ENCODE measurements around the gene HPSE2.

The HPSE2 gene

GRCh38 chr10:98825741-98826140 is 409.9 kb downstream of the HPSE2 start:
- no peak for DNase-seq

- DNase-seq = no peak
These were observed 418.3 kb downstream of the HPSE2 start for GRCh38 chr10:98817396-98817795.

DNA sequence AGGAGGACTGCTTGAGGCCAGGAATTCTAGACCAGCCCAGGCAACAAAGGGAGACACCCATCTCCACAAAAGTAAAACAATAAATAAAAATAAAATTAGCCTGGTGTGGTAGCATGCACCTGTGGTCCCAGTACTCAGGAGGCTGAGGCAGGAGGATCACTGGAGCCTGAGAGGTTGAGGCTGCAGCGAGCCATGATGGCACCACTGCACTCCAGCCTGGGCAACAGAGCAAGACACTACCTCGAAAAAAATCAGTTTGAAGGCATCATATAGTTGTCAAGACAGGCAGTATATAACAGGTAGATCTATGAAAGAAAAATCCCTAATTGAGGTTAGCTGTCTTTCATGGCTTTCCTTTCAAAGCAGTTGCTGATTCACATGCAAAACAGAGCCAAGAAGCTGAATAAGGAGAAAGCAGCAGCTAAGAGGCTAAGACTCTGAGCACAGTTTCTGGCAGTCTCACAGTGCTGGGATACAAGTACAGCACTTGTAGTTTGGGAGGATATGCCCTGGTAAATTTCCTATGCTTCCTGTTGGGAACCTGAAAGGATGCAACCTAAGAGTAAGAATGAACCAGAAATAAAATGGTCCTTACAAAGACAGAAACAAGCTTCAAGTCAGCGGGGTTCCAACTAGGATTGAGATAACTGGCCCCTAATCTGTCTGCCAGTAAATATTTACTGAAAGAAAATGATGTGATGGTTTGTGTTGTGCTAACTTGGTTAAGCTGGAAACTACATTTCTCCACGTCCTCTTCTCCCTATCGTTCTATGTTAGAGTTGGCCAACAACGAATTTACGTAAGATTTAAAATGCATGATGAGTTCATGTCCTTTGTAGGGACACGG is 420.4 kb downstream of the HPSE2 start:
- no peak for DNase-seq

DNA sequence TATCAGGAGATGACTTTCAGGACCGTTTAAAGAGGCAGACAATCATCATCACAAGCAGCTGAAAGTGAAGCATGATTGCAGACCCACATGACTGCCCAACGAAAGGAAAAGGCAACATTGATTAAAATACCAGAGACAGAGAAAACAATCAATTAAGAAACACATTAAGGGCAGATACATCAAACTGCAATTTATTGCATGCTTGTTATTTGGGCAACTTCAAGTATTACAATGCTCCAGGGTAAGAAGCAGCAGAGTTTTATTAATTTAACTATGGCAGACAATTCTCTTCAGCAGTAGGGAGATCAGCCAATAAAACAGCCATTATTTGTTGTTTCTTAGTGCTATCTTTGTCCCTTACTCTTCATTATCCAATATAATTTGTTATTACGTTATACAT is 421.2 kb downstream of the HPSE2 start:
- DNase-seq = no peak

DNA sequence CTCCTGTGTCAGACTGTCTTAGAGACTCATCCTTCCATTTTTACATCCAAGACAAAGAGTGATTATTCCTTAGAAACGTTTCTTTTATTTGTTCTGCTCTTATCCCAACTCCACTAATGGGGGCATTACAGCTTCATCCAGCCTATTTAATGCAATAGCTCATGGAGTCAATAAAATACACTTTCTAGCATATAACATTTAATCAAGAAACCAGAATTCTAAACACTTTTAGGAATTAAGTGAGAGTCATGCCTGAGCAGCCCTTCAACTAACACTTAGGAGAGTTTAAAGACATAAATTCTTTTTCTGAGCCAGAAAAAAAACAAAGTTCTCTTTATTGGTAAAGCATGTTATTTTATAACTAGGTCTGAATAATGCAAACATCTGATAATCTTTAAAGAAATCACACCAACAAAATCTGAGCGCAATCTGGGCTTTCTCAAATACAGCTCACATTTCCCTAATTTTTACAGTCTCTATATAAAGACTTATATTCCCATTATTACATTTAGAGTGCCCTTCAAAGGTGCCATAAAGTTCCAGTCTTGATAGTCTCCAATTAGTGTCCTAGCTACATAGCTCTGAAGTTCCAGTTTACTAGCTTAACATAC is 427.3 kb downstream of the HPSE2 start:
- no peak for DNase-seq

DNA sequence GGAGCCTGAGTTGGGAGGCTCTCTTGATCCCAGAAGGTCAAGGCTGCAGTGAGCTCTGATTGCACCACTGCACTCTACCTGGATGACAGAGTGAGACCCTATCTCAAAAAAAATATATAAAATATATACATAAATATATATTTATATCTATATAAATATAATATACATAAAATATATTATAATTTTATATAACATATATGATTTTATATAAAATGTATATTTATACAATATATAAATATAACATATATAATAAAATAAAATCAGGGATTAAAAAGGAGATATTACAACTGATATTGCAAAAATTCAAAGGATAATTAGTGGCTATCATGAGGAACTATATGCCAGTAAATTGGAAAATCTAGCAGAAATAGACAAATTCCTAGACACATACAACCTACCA is 435.4 kb downstream of the HPSE2 start:
- DNase-seq = no peak

DNA sequence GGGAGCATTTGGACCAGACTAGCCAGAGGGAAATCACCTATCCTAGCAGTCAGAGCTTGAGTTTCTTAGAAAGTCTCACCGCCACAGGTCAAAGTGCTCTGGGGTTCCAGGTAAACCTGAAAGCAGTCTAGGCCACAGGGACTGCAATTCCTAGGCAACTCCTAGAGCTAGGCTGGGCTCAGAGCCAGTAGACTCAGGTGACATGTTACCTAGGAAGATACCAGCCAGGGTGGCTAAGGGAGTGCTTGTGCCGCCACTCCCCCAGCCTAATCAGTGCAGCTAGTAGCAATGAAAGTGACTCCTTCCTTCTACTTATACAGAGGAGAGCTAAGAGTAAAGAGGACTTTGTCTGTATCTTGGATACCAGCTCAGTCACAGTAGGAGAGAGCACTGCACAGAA is 440.2 kb downstream of the HPSE2 start:
- DNase-seq = no peak

DNA sequence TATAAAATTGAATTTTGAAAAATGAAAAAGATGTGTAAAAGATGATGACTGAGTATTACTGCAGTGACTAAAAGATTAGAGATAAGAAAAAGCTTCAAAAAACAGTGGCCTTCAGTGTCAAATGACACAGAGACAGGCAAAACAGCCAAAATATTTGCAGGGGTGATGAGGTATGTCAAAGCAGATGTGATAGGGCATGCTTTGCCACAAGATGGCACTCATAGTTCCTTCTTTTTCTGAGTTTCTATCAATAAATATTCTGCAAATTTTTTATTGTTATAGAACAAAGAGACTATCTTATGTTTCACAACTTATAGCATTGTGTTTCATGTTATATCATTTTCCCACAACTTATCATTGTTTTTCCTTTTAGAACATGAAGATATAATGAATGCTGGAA is 444.8 kb downstream of the HPSE2 start:
- DNase-seq = no peak

DNA sequence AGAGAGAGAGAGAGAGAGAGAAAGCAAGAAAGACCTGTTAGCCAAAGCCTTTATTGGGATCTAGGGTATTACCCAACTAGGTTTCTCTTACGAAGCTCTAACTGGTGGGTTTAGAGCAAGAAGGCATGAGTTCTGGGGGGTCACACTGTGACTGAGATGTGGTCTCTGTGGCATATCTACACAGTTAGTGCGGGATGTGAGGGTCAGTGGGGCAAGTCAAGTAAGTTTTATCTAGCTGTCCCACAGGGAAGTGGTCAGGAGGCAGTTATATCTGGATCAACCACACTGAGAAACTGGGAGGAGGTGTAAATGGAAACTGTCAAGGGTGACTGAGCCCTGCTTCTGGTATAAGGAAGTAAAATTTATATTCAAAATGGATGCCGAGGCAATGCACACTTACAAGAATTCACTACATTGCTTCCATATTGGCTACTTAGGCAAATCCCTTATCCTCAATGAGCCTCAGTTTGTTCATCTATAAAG is 457.3 kb downstream of the HPSE2 start:
- no peak for DNase-seq

- no peak for DNase-seq
These were observed 477.2 kb downstream of the HPSE2 start for GRCh38 chr10:98758463-98758862.

GRCh38 chr10:98748298-98748697 is 487.4 kb downstream of the HPSE2 start:
- DNase-seq = no peak

GRCh38 chr10:98745645-98746044 is 490.0 kb downstream of the HPSE2 start:
- DNase-seq = no peak

- no peak for DNase-seq
These were observed 515.1 kb downstream of the HPSE2 start for GRCh38 chr10:98720551-98720950.

DNA sequence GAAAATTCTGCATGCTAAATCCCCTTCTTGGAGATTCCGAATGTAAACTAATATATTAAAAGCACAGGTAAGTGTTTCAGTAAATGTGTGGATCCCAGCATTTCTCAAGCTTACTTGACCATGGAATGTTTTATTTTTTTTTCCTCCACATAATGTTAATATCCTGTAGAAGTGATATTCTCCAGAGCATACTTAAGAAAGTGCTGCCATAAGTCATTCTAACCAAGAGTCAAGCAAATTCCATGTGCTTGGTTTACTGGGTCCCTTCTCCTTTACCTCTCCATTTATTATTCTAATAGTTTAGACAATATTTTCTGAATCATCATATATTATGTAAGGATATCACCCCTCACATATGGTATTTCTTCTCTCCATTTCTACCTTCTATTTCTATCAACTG is 522.1 kb downstream of the HPSE2 start:
- DNase-seq = no peak

GRCh38 chr10:98696516-98696915 is 539.1 kb downstream of the HPSE2 start:
- no peak for DNase-seq

DNA sequence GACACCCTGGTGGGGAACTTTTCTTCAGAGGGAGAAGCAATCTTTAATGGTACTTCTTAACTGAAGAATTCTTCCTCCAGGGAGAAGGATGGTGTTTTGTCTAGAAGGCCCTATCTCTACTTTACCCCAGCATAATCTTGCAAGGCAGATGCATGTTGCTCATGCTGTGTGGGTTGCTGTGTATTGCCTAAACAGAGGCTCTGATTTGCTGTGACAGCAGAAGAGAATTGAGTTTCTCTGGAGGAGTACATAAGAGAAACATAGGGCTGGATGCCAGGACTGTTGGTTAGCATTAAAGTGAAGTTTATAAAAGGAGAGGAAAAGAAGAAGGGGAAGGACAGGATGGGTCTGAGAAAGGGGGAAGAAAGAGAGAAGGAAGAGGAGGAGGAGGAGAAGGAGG is 540.8 kb downstream of the HPSE2 start:
- no peak for DNase-seq

GRCh38 chr10:98694014-98694413 is 541.6 kb downstream of the HPSE2 start:
- no peak for DNase-seq

- DNase-seq = no peak
These were observed 548.0 kb downstream of the HPSE2 start for GRCh38 chr10:98687685-98688084.

DNA sequence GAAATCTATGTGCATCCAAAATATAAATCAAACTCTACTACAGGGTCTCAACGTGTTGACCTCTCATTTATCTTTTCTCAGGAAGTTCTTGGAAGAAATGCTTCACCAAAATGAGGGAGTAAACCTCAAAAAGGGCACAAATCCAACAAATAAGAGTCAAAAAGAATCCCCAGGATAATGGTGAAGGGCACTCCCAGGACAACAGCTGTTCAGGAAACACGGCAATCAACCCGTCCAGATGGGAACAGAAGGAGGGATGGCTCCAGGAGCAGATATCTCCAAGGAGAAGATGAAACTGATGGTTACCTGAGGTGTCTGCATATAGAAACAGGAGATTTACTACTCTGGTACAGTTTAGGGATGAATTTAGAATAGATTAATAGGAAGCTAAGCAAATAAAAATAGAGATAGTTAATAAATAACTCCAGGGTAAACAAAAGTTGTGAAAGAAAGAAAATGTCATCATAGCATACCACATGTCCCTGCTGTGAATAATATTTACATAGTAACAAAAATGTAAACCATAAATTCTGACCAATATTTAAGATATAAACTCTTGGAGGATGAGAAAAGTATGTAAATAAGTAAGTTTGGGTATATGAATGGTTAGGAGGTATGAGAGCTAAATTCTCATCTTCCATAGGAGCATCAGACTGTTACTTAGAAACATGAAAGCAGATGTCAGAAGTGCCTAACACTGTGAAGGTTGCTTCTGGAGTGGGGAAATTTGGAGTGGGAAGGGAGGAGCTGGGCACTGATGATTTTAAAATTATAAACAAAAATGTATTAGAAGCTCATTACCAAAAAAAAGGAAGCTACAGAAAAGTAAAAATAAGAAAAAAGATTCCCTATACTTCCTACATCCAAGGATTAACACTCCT is 551.4 kb downstream of the HPSE2 start:
- DNase-seq = no peak

GRCh38 chr10:98676895-98677294 is 558.8 kb downstream of the HPSE2 start:
- no peak for DNase-seq

- DNase-seq = no peak
These were observed 559.8 kb downstream of the HPSE2 start for GRCh38 chr10:98675902-98676301.

DNA sequence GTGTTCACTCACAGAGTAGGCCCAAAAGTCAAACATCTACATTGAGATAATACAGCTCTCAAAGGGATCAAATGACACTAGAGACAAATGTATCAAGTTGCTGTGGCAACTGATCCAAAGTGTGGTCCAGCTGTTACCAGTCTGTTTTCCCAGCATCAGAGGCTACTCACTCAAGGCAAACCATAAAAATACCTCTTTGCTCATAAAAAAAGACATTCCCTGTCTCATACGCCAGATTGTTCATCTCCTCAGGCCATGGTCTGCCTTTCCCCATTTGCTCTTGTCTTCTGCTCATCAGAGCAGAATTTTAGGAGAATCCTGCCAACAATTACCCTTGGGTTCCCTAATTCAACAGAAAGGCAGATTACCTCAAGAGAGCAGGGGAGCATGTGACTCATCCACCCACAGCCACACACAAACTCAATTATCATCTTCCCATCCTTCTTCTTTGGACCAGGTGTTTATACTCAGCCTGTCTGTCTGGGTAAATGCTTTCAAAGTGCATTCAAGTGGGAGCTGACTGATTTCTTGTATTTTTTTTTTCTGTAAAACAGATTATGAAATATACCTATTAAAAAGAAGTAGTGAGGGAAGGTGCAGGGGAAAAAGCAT is 562.4 kb downstream of the HPSE2 start:
- DNase-seq = no peak

DNA sequence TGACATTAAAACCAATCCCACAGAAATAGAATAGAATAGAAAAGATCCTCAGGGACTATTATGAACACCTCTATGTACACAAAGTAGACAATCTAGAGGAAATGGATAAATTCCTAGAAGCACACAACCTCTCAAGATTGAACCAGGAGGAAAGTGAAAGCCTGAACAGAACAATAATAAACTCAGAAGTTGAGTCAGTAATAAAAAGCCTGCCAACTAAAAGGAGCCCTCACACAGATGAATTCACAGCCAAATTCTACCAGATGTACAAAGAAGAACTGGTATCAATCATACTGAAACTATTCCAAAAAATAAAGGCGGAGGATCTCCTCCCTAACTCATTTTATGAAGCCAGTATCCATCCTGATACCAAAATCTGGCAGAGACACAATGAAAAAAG is 568.6 kb downstream of the HPSE2 start:
- no peak for DNase-seq

Data from right forelimb (tissue), 1 donor.